ENCODE measurements around the gene RTL10. TPM values are rescaled to one million over a fixed set of nuclear protein-coding genes. Genes with fewer than 3 reads are reported as not detected.

Gene RTL10
- total and polyA plus RNA-seq, 2 donors: 6.9 to 10.3 TPM

- Histone ChIP-seq H3K36me3 (ENCODE audit: insufficient read depth) (no peaks in the 10 kb centered on the region), H3K27ac (ENCODE audit: low read depth) (no peak overlapping the region), H3K4me1 (ENCODE audit: insufficient read depth) (peaks cover under 1% of the 10 kb centered on the region), H3K4me3 (ENCODE audit: low read depth, low read length) (no peak overlapping the region)
- no peak for DNase-seq (ENCODE audit: extremely low spot score)
- WGBS: 86% methylated on average over 21 of the region's 21 CpGs
Observed at GRCh38 chr22:19876314-19876940, 21.8 kb upstream of the RTL10 start.

GRCh38 chr22:19875531-19876313, 21.0 kb upstream of the RTL10 start:
- no peak for DNase-seq (ENCODE audit: extremely low spot score)

GRCh38 chr22:19875061-19875530, 20.4 kb upstream of the RTL10 start:
- no peak overlapping the region for H3K27ac ChIP-seq (ENCODE audit: low read depth)
- WGBS: 86% methylated on average over 12 of the region's 12 CpGs
- no peaks in the 10 kb centered on the region for H3K4me1 ChIP-seq (ENCODE audit: insufficient read depth)
- H3K36me3 ChIP-seq (ENCODE audit: insufficient read depth): no peaks in the 10 kb centered on the region
- no peak overlapping the region for H3K4me3 ChIP-seq (ENCODE audit: low read depth, low read length)
- no peak for DNase-seq (ENCODE audit: extremely low spot score)

More at GRCh38 chr22:19875531-19876313, 21.0 kb upstream of the RTL10 start:
- H3K27ac ChIP-seq (ENCODE audit: low read depth): no peak overlapping the region
- 69% methylated on average over 23 of the region's 23 CpGs for WGBS
- H3K4me3 ChIP-seq (ENCODE audit: low read depth, low read length): no peak overlapping the region
- H3K36me3 ChIP-seq (ENCODE audit: insufficient read depth): no peaks in the 10 kb centered on the region
- H3K4me1 ChIP-seq (ENCODE audit: insufficient read depth): no peaks in the 10 kb centered on the region

DNA sequence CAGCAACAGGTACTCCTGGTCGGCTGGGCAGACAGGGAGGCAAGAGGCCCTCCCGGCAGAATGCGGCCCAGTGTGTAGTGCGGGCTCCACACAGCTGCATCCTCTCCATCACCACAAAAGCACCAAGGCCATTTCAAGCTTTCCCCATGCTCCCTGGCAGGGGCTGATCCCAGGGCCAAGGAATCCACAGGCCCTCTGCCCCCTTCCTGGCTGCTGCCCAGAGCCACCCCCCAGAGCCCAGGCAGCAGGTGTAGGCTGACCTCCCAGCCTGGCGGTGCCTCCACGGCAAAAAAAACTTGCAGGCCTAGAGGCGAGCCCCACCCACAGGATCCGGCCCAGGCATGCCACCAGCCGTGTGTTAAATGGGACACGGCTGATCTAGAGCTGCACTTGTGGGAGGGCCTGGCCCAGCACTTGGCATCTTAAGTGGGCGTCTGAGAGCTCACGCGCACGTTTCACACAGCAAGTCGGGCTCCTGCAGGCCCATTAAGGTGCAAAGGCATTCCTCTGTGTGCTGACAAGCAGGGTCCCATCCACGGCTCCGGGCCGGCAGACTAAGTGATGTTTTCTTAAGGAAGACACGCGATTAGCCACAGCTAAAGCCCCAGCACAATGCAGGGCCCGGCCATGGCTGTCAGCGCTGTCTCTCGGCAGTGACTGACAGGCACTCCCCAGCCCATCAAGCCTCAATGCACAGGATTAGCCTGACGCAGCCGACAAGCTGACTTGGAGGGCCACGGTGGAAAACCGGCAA, 19.8 kb upstream of the RTL10 start:
- H3K4me1 ChIP-seq (ENCODE audit: insufficient read depth): no peaks in the 10 kb centered on the region
- H3K4me3 ChIP-seq (ENCODE audit: low read depth, low read length): no peak overlapping the region
- H3K27ac ChIP-seq (ENCODE audit: low read depth): no peak overlapping the region
- WGBS: 71% methylated on average over 27 of the region's 27 CpGs
- H3K36me3 ChIP-seq (ENCODE audit: insufficient read depth): no peaks in the 10 kb centered on the region
- no peak for DNase-seq (ENCODE audit: extremely low spot score)

- no peak overlapping the region for H3K4me3 ChIP-seq (ENCODE audit: low read depth, low read length)
- H3K36me3 ChIP-seq (ENCODE audit: insufficient read depth): no peaks in the 10 kb centered on the region
- no peaks in the 10 kb centered on the region for H3K4me1 ChIP-seq (ENCODE audit: insufficient read depth)
- WGBS: 81% methylated on average over 7 of the region's 7 CpGs
- no peak for DNase-seq (ENCODE audit: extremely low spot score)
- H3K27ac ChIP-seq (ENCODE audit: low read depth): no peak overlapping the region
Observed at GRCh38 chr22:19873960-19874306, 19.3 kb upstream of the RTL10 start.

- no peak overlapping the region for H3K4me3 ChIP-seq (ENCODE audit: low read depth, low read length)
- 61% methylated on average over 27 of the region's 27 CpGs for WGBS
- H3K4me1 ChIP-seq (ENCODE audit: insufficient read depth): no peaks in the 10 kb centered on the region
- no peaks in the 10 kb centered on the region for H3K36me3 ChIP-seq (ENCODE audit: insufficient read depth)
- H3K27ac ChIP-seq (ENCODE audit: low read depth): no peak overlapping the region
- no peak for DNase-seq (ENCODE audit: extremely low spot score)
Observed at GRCh38 chr22:19873138-19873959, 18.7 kb upstream of the RTL10 start.

GRCh38 chr22:19872779-19873137, 18.1 kb upstream of the RTL10 start:
- no peak for DNase-seq (ENCODE audit: extremely low spot score)
- Histone ChIP-seq H3K36me3 (ENCODE audit: insufficient read depth) (no peaks in the 10 kb centered on the region), H3K27ac (ENCODE audit: low read depth) (no peak overlapping the region), H3K4me3 (ENCODE audit: low read depth, low read length) (no peak overlapping the region), H3K4me1 (ENCODE audit: insufficient read depth) (no peaks in the 10 kb centered on the region)
- WGBS: 64% methylated on average over 7 of the region's 7 CpGs

DNA sequence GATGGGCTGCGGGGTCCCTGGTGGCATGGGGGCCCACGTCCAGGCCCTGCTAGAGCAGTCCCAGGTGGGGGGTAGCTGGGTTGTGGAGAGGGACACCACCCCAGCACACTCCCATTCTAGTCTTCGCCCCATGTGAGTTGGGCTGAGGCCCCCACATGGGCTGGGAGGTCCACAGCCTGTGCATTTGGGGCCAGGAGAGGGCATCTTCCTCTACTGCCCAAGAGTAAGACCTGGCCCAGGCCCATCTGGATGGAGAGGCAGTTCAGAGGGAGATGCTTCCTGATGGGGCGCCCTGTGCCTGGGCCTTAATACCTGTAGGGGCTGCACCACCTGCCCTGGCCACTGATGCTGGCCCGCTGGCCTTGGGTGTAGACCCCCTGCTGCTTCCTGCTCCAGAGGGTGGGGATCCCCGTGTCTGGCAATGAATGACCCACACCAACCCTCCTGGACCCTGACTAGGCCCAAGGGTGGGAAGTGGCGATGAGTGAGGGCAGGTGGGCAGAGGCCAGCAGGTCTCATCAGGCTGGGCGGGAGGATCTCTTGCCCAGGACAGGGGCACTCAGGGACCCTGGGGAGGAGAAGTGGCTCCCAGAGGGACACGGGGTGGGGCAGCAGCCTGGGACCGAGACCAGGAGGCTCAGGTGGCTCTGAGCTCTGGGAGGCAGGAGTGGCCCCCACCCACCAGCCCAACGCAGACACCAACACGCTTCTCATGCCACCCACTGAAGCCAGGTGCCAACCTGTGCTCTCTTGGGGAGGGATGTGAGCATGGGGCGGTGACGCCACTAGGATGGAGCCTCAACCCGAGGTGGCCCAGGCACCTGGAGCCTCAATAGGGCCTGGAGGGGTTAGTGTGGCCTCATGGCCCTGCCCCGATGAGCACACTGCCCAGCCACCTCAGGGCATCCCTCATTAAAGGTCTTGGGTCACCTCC, 17.4 kb upstream of the RTL10 start:
- H3K27ac ChIP-seq (ENCODE audit: low read depth): no peak overlapping the region
- no peak for DNase-seq (ENCODE audit: extremely low spot score)
- WGBS: 91% methylated on average over 16 of the region's 16 CpGs
- H3K4me1 ChIP-seq (ENCODE audit: insufficient read depth): no peaks in the 10 kb centered on the region
- no peak overlapping the region for H3K4me3 ChIP-seq (ENCODE audit: low read depth, low read length)
- H3K36me3 ChIP-seq (ENCODE audit: insufficient read depth): no peaks in the 10 kb centered on the region

GRCh38 chr22:19871023-19871844, 16.6 kb upstream of the RTL10 start:
- H3K4me3 ChIP-seq (ENCODE audit: low read depth, low read length): no peak overlapping the region
- H3K36me3 ChIP-seq (ENCODE audit: insufficient read depth): no peaks in the 10 kb centered on the region
- H3K27ac ChIP-seq (ENCODE audit: low read depth): no peak overlapping the region
- no peaks in the 10 kb centered on the region for H3K4me1 ChIP-seq (ENCODE audit: insufficient read depth)
- no peak for DNase-seq (ENCODE audit: extremely low spot score)
- whole genome bisulfite sequencing: 76% methylated on average over 19 of the region's 19 CpGs

GRCh38 chr22:19870153-19871022, 15.7 kb upstream of the RTL10 start:
- no peaks in the 10 kb centered on the region for H3K36me3 ChIP-seq (ENCODE audit: insufficient read depth)
- 85% methylated on average over 30 of the region's 30 CpGs for WGBS
- H3K27ac ChIP-seq (ENCODE audit: low read depth): no peak overlapping the region
- DNase-seq (ENCODE audit: extremely low spot score): no peak
- H3K4me1 ChIP-seq (ENCODE audit: insufficient read depth): no peaks in the 10 kb centered on the region
- H3K4me3 ChIP-seq (ENCODE audit: low read depth, low read length): no peak overlapping the region

DNA sequence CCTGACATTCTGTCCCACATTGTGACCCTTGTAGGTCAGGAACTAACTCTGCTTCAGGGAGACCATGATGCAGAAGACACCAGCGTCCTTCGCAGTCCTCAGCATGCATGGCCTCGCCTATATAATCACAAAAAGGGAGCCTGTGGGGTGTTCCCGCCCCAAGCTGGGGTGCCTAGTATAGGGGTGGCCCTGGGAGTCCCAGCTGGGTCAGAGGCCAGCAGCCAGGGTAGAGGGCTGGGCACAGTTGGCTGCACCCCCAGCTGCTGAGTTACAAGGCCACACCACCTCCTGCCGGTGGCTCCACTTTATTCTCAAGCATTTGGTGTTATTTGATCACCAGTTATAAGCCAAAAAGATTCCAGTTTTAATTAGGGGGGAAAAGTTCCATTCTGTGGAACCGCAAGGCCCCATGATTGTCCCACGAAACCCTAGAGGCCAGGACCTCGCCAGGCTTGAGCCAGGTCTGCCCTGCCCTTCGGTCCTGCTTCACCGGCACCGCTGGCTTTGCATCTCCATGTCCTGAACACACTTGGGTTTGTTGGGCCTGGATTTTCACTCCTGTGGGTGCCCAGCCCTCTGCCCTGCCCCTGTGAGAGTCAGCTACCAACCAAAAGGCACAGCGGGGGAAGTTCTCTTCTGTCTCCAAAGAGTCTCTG, 15.0 kb upstream of the RTL10 start:
- no peaks in the 10 kb centered on the region for H3K4me1 ChIP-seq (ENCODE audit: insufficient read depth)
- H3K36me3 ChIP-seq (ENCODE audit: insufficient read depth): no peaks in the 10 kb centered on the region
- H3K4me3 ChIP-seq (ENCODE audit: low read depth, low read length): no peak overlapping the region
- WGBS: 93% methylated on average over 12 of the region's 12 CpGs
- no peak for DNase-seq (ENCODE audit: extremely low spot score)
- no peak overlapping the region for H3K27ac ChIP-seq (ENCODE audit: low read depth)

Measured in urinary bladder (tissue), 4 donors.